ENCODE data around the gene GAS2L3.

GRCh38 chr12:100579844-100580243 is 6.4 kb downstream of the GAS2L3 start:
- TF ChIP-seq, protein P1, sequence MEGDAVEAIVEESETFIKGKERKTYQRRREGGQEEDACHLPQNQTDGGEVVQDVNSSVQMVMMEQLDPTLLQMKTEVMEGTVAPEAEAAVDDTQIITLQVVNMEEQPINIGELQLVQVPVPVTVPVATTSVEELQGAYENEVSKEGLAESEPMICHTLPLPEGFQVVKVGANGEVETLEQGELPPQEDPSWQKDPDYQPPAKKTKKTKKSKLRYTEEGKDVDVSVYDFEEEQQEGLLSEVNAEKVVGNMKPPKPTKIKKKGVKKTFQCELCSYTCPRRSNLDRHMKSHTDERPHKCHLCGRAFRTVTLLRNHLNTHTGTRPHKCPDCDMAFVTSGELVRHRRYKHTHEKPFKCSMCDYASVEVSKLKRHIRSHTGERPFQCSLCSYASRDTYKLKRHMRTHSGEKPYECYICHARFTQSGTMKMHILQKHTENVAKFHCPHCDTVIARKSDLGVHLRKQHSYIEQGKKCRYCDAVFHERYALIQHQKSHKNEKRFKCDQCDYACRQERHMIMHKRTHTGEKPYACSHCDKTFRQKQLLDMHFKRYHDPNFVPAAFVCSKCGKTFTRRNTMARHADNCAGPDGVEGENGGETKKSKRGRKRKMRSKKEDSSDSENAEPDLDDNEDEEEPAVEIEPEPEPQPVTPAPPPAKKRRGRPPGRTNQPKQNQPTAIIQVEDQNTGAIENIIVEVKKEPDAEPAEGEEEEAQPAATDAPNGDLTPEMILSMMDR (IDR thresholded peaks at IDR 0.05), result no peak
- no peak for TF ChIP-seq POLR2A (IDR thresholded peaks at IDR 0.05)
- TF ChIP-seq EP300 (IDR thresholded peaks at IDR 0.05), result no peak

Measured in tibial nerve (tissue), 4 donors.